Measurements from ENCODE around the gene CREBRF.

Gene CREBRF

GRCh38 chr5:173188280-173188679 is 132.1 kb downstream of the CREBRF start:
- no peak overlapping the region for H3K4me3 ChIP-seq (ENCODE audit: low read depth, low read length)
- TF ChIP-seq, protein P1, sequence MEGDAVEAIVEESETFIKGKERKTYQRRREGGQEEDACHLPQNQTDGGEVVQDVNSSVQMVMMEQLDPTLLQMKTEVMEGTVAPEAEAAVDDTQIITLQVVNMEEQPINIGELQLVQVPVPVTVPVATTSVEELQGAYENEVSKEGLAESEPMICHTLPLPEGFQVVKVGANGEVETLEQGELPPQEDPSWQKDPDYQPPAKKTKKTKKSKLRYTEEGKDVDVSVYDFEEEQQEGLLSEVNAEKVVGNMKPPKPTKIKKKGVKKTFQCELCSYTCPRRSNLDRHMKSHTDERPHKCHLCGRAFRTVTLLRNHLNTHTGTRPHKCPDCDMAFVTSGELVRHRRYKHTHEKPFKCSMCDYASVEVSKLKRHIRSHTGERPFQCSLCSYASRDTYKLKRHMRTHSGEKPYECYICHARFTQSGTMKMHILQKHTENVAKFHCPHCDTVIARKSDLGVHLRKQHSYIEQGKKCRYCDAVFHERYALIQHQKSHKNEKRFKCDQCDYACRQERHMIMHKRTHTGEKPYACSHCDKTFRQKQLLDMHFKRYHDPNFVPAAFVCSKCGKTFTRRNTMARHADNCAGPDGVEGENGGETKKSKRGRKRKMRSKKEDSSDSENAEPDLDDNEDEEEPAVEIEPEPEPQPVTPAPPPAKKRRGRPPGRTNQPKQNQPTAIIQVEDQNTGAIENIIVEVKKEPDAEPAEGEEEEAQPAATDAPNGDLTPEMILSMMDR (conservative IDR thresholded peaks at IDR 0.05; ENCODE audit: low read depth, low read length): no peak
- DNase-seq (ENCODE audit: low read depth): no peak
